CD4-positive, alpha-beta T cell treated with Interleukin-15 for 4 hours (primary cell): ENCODE data around the gene CEP70.
"Not testable (repeated sequence)": the region's sequence is repeated elsewhere in the genome, so short reads cannot be mapped to it uniquely, and the experiment has no call there.

Experiments used
- DNase-seq: peaks from one replicate; pipeline ENCODE4 v3.0.0-alpha.2; 2020; ENCODE audit warnings: low spot score

Gene CEP70

DNA sequence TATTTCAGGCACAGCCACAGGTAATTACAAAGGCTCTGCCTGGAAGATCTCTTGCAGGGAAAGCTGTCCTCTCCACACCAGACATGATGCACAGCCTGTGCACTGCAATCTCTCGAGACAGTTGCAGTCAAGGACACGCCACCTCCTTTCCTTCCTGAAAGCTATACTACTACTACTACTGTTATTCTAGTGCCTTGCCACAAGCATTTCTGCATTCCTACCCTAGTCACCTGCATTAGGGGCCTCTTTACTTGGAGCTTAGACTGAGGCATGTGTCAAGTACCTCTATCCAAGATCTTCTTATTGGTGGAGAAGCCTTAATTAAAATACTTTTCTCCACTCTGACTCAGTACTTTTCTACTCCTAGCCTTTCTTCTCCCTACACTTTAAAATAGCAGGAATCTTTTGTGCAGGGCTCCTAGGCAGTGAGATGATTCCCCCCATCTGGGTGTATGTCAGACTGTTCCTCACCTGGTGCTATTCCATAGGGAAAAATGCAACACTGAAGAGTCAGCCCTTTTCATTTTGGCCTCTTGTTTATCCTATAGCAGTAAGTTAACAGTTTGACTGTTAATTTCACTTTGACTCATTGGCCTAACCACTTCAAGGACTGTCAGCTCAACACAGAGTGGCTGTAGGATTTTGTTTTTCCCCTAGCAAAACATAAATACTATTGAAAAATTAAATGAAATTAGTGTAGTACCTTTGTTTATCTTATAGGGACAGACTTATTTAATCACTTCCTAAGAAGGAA lies 80.8 kb downstream of the CEP70 start:
- no peak for DNase-seq

GRCh38 chr3:138511945-138512344 lies 82.1 kb downstream of the CEP70 start:
- no peak for DNase-seq

GRCh38 chr3:138509586-138509985 lies 84.5 kb downstream of the CEP70 start:
- DNase-seq: no peak

GRCh38 chr3:138507524-138507923 lies 86.5 kb downstream of the CEP70 start:
- no peak for DNase-seq

- DNase-seq: no peak
These were observed 95.1 kb downstream of the CEP70 start for GRCh38 chr3:138498991-138499390.

DNA sequence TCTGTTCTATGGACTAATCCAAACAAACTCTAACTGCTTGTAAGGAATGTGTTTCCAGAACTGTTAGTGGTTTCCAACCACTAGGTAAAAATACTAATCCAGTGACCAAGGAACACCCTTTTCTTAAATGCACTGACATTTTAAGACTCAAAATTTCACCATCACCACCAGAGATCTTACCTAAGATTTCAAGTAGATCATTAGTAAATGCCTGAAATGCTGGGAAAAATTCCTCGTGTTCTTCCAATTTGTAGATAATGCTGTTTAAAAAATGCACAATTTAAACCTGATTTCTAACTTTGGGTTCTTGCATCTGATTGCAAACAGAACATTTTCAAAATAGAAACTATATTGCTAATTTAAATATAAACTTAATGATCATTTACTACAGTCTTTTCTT lies 96.2 kb downstream of the CEP70 start:
- DNase-seq: no peak

DNA sequence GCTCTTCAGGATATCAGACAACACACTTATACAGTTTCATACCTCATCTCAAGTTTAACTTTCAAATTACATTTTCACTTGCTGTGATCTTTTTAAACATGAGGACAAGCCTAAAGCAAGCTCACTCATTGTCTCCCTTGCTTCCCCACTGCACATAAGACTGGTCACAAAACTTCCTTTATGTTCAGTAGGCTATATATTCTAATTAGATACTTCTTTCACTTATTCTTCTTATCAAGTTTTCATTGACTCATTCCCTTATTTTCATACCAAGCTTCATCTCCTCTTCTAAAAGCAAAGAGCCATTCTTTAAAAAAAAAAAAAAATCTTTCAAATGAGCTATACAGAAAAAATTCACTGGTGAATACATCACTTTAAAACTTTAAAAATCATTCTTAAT lies 97.0 kb downstream of the CEP70 start:
- no peak for DNase-seq

- no peak for DNase-seq
These were observed 97.6 kb downstream of the CEP70 start for GRCh38 chr3:138496436-138496835.

DNA sequence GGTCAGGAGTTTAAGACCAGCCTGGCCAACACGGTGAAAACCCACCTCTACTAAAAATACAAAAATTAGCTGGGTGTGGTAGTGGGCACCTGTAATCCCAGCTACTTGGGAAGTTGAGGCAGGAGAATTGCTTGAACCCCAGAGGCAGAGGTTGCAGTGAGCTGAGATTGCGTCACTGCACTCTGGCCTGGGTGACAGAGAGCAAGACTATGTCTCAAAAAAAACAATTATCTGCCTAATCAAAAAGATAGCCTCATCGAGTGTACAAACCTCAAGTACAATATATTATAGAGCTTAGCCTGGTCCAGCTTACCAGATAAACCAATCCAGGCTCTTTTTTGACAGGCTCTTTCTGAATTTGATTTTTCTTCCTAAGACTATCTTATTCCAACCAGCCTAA lies 98.4 kb downstream of the CEP70 start:
- not testable (repeated sequence) for DNase-seq

- DNase-seq: no peak
These were observed 99.5 kb downstream of the CEP70 start for GRCh38 chr3:138494607-138494929.

DNA sequence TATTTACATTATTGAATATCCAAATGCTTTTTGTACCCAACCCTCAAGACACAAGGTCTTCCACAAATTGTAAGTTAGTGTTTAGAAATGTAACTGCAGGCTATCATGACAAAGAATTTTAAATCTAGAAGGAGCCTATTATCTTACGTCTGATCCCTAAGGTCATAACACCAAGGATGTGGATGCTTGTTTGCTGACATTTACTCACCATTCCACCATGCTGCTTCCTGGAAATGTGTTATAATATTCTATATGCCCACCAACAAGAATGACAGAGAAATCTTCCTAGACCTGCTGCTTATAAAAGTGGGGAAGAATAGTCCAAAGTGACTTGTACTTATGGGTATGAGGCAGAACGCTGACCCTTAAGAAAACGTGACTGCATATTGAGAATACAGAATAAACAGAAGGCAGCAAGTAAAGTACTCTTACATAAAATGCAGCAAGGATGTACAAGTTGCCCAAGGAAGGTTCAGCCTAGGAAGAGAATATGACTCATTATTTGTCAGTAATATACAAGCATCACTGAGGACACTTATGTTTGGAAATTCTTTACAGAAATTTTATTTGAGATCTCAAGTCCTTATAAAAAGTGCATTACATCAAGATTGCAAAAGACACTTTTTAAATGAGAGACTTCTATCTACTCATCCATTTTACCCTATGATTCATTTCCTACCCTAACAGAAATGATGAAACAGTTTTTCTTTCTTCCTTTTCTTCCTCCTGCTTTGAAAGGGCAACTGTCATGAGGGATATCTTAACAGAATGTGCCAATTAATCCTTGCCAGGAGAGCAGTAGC lies 100.1 kb downstream of the CEP70 start:
- DNase-seq: no peak

DNA sequence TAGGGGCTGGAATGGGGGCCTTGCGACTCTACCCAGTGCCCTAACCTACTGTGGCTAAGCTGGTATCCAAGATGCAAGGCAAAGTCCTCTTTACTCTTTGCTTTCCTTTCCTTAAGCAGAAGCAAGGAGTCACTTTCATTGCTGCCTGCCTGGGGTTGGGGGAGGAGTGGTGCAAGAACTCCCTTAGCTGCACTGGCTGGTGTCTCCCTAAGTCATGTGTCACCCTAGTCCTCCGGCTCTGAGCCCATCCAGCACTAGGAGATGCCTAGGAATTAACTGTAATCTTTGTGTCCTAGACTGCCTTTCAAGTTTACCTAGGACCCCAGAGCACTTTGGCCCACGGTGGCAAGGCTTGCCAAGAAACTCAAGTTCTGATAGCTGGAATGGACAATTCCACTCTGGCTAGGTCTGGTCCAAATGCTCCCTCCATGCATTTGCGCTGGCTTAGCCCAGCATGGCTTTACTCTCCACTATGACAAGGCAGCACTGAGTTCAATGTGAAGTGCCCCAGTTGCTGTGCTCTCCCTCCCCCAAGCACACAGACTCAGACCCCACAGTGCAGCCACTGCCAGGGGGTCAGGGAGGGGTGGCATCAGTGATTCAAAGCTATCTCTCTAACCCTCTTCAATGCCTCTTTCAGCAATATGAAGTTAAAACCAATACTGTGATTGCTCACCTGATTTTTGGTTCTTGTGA lies 100.9 kb downstream of the CEP70 start:
- no peak for DNase-seq

GRCh38 chr3:138491971-138492370 lies 102.1 kb downstream of the CEP70 start:
- DNase-seq: no peak

DNA sequence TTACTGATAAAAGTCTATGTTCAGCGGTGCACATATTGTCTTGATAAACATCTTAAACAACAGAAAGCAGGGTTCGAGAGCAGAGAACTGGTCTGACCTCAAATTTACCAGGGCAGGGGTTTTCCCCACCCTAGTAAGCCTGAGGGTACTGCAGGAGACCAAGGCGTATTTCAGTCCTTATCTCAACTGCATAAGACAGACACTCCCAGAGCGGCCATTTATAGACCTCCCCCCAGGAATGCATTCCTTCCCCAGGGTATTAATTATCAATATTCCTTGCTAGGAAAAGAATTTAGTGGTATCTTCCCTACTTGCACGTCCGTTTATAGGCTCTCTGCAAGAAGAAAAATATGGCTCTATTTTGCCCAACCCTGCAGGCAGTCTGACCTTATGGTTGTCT lies 107.5 kb downstream of the CEP70 start:
- DNase-seq: not testable (repeated sequence)

DNA sequence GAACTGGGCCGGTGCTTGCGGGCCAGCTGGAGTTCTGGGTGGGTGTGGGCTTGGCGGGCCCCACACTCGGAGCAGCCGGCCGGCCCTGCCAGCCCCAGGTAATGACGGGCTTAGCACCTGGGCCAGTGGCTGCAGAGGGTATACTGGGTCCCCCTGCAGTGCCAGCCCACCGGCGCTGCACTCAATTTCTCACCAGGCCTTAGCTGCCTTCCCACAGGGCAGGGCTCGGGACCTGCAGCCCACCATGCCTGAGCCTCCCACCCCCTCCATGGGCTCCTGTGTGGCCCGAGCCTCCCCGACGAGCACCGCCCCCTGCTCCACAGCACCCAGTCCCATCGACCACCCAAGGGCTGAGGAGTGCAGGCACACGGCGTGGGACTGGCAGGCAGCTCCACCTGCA lies 109.4 kb downstream of the CEP70 start:
- DNase-seq: not testable (repeated sequence)

- DNase-seq: peak; percentile 23
These were observed 114.6 kb downstream of the CEP70 start for GRCh38 chr3:138479438-138479863.

DNA sequence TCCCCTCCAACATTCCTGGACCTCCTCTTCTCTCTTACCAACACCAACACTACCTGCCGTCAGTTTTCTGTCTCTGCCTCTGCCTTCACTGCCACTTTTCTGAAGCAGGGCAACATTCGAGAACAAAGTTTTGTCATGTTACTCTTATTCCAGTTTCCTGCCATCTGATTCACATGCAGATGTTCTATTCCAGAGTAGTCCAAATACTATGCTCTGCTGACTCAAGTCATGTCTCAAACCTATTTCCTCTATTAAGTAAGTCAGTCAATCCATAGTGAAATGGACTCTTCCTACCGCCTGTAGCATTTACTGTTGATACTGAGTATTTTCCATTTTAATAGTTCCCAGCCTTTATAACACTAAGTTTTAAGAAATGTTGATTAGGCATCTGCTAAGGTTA lies 116.3 kb downstream of the CEP70 start:
- DNase-seq: no peak

- no peak for DNase-seq
These were observed 116.9 kb downstream of the CEP70 start for GRCh38 chr3:138477120-138477519.

DNA sequence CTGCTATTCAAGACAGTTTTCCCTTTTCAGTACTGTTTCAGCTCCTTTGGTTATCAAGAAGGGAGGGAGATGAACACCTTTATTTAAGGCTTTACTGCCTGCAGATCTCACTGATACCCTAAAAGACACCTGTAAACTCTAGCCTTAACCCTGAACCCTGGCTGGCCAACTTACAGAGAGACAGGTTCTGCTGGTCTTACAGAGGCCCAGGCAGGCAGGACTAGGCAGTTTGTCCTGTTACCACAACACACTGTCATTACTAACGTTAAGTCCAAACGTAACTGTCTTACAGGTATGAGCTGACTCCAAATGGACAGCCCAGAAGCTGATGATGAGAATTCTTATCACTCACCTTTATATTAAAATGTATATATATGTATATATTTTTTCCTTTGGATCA lies 117.5 kb downstream of the CEP70 start:
- DNase-seq: no peak

GRCh38 chr3:138474163-138474562 lies 119.9 kb downstream of the CEP70 start:
- no peak for DNase-seq

DNA sequence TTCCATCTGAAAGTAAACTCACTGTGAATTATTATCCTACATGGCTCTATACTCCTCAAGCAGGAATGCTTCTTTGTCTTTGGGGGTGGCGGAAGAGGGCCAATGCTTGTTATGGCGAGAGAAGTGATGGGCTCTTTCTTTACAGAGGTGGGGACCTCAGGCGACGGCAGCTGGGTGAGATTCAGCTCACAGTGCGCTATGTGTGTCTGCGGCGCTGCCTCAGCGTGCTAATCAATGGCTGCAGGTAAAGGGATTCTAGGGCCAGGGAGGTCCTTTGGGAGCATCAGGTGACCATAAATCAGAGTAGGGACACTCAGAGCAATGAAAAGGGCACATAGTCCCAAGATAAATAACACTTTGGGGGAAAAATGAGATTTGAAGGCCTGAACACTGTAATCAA lies 120.7 kb downstream of the CEP70 start:
- DNase-seq: no peak

- no peak for DNase-seq
These were observed 121.8 kb downstream of the CEP70 start for GRCh38 chr3:138472141-138472825.
